ENCODE data around the gene SLC4A4.

SLC4A4 gene

DNA sequence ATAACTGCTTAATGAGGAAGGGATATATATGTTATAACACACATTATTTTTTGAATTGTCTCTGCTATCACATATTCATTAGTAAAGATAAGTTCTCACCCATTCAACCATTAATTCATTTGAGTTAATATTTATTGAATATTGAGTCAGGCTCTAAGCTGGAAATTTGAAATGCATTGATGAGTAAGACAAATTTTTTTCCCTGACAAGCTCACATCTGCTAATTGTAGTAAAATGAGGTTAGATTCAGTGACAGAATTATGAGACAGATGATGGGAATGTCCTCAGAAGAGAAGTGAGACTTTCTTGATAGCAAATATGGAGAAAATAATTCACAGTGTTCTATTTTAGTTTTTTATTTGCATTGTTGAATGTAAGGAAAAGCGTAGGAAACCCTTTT, 194.3 kb downstream of the SLC4A4 start:
- DNase-seq (ENCODE audit: low read depth in 3 of 3, low spot score in 1 of 3), result no peak

GRCh38 chr4:71537551-71538065, 198.8 kb downstream of the SLC4A4 start:
- DNase-seq (ENCODE audit: low read depth in 3 of 3, low spot score in 1 of 3), result no peak

- DNase-seq (ENCODE audit: low read depth in 3 of 3, low spot score in 1 of 3), result no peak
Observed at GRCh38 chr4:71538528-71538927, 199.7 kb downstream of the SLC4A4 start.

- DNase-seq (ENCODE audit: low read depth in 3 of 3, low spot score in 1 of 3), result no peak
Observed at GRCh38 chr4:71540749-71541269, 202.0 kb downstream of the SLC4A4 start.

GRCh38 chr4:71541541-71541940, 202.7 kb downstream of the SLC4A4 start:
- DNase-seq (ENCODE audit: low read depth in 3 of 3, low spot score in 1 of 3), result no peak

GRCh38 chr4:71545168-71545567, 206.3 kb downstream of the SLC4A4 start:
- DNase-seq (ENCODE audit: low read depth in 3 of 3, low spot score in 1 of 3), result no peak

DNA sequence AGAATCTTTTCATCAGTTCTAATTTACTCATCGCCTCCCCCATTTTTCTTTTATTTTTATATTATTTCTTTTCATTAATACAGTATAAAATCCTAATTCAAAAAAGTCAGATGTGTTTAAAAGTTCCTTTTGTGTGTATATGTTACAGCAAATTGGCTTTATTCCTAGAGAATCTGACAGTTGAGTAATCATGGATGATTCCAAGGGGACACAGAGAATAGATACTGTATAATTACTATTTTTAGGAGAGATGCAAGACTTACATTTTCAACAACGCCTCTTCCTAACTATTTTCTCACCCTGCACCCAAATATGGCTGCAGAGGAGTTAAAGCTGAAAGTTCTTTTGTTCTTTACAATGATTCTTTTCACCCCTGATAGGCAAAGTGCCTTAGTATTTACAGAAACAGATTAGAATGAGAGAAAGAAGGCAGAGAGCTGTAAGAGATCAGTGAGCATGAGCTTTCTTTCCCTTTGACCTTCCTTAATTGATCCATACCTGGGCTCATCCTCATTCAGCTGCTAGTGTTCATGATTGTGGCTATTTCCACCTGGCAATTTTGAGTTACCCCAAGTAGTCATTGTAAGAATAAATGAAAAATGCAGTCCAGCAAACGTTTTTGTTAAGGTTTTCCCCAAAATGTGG, 210.8 kb downstream of the SLC4A4 start:
- no peak for DNase-seq (ENCODE audit: low read depth in 3 of 3, low spot score in 1 of 3)

- no peak for DNase-seq (ENCODE audit: low read depth in 3 of 3, low spot score in 1 of 3)
Observed at GRCh38 chr4:71550220-71551165, 211.7 kb downstream of the SLC4A4 start.

GRCh38 chr4:71553605-71554004, 214.8 kb downstream of the SLC4A4 start:
- DNase-seq (ENCODE audit: low read depth in 3 of 3, low spot score in 1 of 3), result no peak

GRCh38 chr4:71554025-71554424, 215.2 kb downstream of the SLC4A4 start:
- DNase-seq (ENCODE audit: low read depth in 3 of 3, low spot score in 1 of 3), result no peak

DNA sequence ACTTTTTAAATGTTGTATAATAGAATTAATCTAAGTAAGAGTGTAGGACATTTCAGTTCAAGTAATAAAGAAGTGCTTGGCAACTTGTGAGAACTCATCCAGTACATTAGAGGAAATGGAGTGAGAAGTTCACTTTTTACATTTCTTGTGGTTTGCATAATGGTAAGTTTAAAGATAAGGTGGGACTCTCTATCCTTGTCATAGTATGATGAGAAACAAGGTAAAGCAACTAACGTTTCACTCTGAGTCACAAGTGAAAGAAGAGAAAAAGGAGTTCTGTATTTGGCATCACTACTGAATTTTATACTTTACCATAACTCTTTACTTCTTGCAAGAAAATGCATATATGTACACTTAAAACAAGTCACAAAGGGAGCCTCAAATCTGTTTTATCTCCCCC, 219.4 kb downstream of the SLC4A4 start:
- no peak for DNase-seq (ENCODE audit: low read depth in 3 of 3, low spot score in 1 of 3)

DNA sequence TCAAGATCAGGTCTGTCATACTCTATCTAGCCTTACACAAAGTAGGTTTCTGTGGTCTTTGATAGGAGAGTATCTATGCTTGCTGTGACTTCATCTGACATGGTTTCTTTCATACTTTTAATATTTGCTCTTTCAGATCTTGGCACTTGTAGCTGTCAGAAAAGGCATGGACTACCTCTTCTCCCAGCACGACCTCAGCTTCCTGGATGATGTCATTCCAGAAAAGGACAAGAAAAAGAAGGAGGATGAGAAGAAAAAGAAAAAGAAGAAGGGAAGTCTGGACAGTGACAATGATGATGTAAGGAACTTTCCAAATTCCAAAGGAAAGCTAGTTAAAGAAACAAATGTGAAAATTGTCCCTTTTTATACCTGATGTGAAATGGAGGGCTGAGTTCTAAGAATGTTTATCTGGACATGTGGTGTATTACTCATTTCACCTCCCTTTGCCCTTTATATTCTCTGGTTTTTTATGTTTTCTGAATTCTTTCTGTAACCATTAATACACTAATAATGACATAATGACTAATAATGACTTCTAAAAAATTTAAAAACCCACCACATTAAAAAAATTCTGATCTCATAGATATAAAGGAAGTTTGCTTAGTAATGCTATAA, 221.2 kb downstream of the SLC4A4 start:
- DNase-seq (ENCODE audit: low read depth in 3 of 3, low spot score in 1 of 3), result no peak

GRCh38 chr4:71564775-71565174, 226.0 kb downstream of the SLC4A4 start:
- no peak for DNase-seq (ENCODE audit: low read depth in 3 of 3, low spot score in 1 of 3)

DNA sequence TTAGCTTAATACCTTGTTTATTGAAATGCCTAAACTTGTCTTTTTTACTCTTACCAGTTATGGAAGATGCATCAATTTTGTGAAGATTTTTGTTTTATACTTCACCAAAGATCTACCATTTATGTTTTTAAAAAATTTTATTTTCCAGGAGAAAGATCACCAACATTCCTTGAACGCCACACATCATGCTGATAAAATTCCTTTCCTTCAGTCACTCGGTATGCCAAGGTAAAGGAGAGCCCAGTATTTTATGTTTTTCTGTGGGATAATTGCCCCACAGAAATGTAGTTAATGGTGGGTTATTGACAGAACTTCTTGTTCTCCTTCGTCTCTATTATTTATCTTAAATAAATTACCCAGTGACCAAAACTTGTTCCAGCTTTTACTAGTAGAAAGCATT, 228.0 kb downstream of the SLC4A4 start:
- DNase-seq (ENCODE audit: low read depth in 3 of 3, low spot score in 1 of 3), result no peak

DNA sequence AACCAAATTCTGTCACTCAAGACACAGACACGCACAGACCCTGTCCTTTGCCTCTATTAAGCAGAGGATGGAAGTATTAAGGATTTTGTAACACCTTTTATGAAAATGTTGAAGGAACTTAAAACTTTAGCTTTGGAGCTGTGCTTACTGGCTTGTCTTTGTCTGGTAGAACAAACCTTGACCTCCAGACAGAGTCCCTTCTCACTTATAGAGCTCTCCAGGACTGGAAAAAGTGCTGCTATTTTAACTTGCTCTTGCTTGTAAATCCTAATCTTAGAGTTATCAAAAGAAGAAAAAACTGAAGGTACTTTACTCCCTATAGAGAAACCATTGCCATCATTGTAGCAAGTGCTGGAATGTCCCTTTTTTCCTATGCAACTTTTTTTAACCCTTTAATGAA, 229.3 kb downstream of the SLC4A4 start:
- DNase-seq (ENCODE audit: low read depth in 3 of 3, low spot score in 1 of 3), result no peak

- no peak for DNase-seq (ENCODE audit: low read depth in 3 of 3, low spot score in 1 of 3)
Observed at GRCh38 chr4:71570492-71570891, 231.7 kb downstream of the SLC4A4 start.

- DNase-seq (ENCODE audit: low read depth in 3 of 3, low spot score in 1 of 3), result no peak
Observed at GRCh38 chr4:71571346-71571745, 232.5 kb downstream of the SLC4A4 start.

DNA sequence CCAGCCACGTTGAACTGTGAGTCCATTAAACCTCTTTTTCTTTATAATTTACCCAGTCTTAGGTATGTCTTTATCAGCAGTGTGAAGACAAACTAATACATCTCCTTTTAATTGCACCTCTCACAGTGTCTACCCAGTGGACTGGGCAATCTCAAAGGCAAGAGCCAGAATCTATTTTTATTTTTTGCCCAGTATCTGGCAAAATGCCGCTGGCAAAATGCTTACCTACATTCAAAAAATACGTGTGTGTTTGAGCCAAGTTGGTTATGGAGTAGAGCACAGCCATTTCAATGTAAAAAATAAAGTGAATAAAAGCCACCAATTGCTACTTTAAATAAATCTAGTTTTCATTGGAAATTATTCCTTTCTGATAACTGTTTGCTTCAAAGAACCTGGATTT, 245.2 kb downstream of the SLC4A4 start:
- DNase-seq (ENCODE audit: low read depth in 3 of 3, low spot score in 1 of 3), result no peak

GRCh38 chr4:71584585-71584984, 245.8 kb downstream of the SLC4A4 start:
- DNase-seq (ENCODE audit: low read depth in 3 of 3, low spot score in 1 of 3), result no peak

GRCh38 chr4:71586087-71586763, 247.4 kb downstream of the SLC4A4 start:
- DNase-seq (ENCODE audit: low read depth in 3 of 3, low spot score in 1 of 3), result no peak

- no peak for DNase-seq (ENCODE audit: low read depth in 3 of 3, low spot score in 1 of 3)
Observed at GRCh38 chr4:71587995-71588394, 249.2 kb downstream of the SLC4A4 start.
